ENCODE results near the gene ACADVL.

The ACADVL gene

DNA sequence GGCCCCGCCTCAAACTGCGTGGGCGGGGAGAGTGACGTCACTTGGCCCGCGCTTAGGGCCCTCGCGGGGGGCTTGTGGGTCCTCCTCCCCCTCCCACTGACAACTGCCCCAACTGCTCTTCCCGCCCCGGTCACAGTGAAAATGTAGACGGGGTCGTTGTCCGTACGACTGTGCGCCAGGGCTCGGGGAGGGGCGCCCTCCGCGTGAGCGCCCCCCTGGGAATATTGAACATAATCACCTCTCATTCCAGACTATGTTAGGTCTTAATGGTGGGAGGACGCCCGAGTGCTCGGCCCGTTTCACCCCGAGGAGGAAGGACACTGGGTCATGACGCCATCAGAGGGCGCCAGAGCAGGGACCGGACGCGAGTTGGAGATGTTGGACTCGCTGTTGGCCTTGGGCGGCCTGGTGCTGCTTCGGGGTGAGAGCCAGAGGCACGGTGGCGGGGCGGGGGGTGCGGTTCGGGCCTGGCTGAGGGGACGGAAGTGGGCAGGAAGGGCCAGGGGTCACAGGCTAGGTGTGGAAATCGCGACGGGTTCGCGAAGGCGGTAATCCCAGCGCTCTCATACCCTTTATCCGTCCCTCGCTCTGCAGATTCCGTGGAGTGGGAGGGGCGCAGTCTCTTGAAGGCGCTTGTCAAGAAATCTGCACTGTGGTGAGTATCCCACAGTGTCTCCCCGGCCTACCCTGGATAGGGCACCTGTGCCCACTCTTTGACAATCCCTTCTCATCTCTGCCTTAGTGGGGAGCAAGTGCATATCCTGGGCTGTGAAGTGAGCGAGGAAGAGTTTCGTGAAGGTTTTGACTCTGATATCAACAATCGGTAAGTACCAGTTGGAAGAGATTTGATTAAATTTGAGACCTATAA, 32.7 kb downstream of the ACADVL start, which contains the start of gene ELP5:
Gene ELP5 (plus strand): TSS at position 40 of the 868 bp plus-strand sequence. CDS start 336 bp downstream, at position 376.
- DNase-seq = peak; percentile 76

DNA sequence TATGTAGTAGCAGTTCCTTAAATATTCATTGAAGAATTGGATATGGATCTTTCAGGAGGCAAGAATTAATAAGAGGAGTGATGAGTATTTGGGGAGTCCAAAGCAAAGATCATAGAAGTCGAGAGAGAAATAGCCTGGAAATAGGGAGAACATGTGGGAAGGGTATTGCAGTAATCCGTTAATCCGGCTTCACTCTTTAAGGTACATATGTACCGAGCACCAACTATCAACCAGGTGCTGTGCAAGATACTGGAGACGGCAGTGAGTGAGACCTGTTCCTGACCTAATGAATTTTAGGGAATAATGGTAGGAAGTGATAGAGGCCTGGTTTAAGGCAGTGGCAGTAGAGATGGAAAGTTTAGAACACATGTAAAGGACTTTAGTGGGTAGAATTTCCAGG, 33.3 kb downstream of the ACADVL start:
- DNase-seq = no peak

DNA sequence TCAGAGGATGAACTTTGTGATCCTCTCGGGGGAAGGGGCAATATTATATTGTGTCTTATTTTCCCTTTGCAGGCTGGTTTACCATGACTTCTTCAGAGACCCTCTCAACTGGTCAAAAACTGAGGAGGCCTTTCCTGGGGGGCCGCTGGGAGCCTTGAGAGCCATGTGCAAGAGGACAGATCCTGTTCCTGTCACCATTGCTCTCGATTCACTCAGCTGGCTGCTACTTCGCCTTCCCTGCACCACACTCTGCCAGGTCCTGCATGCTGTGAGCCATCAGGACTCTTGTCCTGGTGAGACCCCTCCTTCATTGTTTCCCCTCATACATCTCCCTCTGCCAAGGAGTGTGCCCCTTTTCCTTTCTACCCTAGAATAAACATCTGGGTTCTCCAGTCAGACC, 34.8 kb downstream of the ACADVL start:
- no peak for DNase-seq

DNA sequence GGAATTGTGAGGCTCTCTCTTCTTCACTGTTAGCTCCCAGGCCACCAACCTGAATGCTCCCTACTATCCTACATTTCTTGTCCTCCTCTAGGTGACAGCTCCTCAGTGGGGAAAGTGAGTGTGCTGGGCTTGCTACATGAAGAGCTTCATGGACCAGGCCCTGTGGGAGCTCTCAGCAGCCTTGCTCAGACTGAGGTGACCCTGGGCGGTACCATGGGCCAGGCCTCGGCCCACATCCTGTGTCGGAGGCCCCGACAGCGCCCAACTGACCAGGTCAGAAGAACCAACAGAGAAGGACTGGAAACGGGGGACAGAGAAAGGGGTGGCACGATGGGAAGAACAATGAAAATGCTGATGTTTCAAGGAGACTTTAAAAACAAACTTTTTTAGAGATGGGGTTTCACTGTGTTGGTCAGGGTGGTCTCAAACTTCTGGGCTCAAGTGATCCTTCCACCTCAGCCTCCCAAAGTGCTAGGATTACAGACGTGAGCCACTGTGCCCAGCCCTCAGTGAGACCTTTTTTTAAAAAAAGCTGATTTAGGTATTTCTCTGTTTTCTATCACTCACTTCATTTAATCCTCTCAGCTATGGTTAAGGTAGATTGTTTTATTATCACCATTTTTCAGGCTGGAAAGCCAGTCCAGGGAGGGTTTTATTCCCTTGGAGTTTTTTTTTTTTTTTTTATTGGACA, 37.2 kb downstream of the ACADVL start:
- DNase-seq = no peak

DNA sequence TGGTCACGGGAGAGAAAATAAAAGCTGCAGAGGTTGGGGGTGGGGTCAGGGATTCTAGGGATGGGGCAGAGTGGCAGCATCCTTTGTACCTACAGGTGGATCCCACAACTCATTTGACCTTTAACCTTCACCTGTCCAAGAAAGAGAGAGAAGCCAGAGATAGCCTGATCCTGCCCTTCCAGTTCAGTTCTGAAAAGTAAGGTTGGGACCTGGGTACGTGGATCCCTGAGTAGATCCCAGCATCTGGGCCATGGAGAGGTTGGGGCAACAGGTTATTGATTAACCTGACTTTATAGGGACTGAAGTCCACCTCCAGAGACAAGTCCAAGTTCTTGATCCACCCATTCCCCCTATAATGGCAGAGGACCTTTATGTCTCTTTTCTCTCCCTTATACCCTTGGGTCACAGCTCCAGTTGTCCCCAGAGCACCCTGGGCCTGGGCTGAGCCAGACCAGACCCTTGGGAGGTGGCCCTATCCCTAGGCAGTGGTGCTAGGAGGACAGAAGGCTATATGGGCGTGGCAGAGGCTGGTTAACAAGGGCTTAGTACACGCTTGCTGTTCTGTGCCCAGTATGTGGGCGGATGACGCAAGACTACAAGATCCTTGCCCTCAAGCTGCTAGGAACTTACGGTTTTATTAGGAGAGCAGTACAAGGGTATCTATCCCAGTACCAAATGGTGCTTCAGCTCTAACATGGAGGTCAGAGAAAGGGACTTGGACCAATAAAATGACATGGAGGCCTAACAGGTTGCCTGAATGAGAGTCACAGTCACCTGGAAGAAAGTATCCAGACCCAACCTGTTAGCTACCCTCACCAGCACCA, 39.2 kb downstream of the ACADVL start:
- DNase-seq = no peak

DNA sequence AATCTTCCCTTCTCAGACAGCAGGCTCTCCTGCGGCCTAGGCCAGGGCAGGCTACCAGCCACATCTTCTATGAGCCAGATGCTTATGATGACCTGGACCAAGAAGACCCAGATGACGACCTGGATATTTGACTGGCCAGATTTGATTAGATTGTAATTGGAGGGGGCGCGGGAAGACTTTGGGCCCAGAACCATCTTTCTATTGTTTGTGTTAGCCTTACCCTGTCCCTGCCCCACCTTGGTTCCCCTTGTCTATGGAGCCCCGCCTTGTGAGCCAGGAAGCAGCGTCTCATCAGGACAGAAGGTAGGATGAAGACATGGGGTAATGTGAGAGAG, 39.8 kb downstream of the ACADVL start:
- DNase-seq = no peak

DNA sequence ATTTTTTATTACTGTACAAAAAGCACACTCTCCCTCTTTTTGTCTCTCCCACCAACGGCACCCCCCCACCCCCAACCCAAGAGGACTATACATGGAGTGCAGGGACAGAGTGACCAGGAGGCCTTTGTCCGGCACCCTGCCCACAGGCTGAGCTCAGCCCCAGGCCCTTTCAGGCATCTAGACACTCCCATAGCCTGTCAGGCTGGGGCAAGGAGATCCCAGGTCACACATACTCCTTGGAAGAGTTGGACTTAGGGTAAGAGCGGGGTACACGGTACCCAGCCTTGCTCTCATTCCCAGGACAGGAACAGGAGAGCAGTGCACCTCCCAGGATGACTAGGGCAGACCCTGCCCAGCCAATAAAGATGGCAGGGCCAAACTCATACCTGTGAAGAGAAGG, 40.4 kb downstream of the ACADVL start:
- no peak for DNase-seq

DNA sequence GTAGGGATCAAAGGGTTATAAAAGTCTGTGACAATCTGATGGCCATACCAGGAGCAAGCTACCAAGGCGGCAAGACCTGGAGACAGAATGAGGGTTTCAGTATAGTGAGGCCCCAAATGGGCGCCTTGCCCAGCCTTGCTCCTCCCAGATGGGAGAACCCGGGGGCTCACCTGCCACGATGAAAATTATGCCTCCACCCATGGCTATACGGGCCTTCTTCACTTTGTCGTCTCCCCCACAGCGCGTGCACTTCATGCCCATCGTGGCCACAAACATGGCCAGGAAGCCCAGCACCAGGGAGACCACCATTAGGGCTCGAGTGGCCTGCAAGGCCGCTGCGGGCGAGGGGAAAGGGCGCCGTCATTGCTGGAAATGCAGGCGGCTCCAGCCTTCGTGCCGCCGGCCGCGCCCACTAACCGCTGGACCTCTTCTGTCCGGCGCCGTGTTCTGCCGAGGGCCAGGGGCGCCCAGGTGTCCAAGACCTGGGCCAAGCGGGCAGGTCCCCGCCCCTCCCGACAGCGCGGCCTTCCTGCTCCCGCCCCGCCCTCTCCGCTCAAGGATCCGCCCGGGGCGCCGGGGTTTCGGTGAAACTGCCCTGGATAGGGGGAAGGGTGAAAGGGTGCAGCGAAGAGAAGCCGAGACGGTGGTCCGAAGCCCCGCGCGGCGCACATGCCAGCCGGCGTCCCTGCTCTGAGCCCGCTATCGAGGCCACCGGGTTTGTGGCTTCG, 41.1 kb downstream of the ACADVL start:
- peak; percentile 25 for DNase-seq

DNA sequence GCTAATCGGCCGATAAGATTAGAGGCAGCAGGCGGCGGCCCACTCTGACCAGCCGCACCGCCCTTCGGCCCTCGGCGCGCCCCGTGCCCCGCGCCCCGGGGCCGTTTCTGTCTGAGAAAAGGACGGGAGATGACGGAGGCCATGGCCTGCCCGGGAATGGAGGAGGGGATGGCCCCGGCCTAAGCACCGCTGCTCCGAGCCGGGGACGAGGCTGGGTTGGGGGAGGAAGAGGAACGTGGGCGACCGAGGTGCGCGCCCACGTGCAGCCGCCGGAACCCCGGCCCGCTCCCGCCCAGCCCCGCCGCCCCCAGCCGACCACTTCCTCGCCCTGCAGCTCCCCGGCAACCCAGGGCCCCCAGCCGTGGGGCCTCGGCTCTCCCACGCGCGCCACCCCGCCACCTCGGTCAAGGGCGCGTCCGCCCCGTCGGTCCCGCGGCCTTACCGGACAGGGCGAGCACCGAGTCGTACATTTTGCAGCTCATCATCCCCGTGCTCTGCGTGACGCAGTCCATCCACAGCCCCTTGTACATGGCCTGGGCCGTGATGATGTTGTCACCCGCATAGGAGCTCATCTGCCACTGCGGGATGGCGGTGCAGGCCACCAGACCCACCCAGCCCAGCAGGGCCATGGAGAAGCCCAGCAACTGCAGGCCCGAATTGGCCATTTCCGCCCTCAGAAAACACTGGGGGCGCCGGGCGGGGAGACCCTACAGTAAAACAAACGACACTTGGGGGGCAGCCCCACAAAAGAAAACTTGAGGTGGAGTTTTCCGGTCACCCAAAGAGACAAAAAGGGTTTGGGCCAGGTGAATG, 41.8 kb downstream of the ACADVL start:
- DNase-seq = no peak

DNA sequence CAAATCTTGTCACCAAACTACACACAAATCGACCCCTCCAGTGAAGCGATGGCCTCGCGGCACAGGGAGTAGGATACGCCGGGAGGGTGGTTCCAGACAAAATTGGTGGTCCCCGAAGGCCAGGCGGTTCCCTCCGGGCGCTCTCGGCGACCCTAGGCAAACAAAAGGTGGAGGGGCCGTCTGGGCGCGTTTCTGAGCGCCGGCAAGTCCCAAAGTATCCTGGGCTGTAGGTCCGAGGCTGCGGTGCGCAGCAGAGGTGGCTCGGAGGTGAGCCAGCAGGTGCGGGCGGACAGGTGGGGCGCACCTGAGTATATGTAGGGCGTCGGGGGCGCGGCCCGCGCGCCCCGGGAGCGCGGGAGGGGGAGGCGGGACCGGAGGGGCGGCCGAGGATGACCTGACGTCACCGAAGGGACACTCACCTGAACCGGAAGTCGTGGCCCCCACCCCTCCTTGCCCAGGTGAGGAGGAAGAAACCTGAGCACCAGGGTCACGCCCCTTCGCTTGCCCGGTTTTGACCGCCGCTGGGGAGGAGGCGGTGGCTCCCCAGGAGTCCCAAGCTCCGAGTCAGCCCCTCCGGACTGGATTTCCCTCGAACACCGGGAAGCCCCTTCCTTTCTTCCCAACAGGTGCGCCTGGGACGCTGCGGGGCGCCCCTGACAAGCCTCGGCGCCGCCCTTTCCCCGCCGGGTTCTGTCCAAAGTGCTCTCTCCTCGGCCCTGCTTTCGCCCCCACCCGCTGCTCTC, 42.6 kb downstream of the ACADVL start, which contains the start of gene CLDN7:
Gene CLDN7 (minus strand): TSS at position 287 of the 743 bp plus-strand sequence. CDS start 435 bp downstream, outside the sequence.
- no peak for DNase-seq

DNA sequence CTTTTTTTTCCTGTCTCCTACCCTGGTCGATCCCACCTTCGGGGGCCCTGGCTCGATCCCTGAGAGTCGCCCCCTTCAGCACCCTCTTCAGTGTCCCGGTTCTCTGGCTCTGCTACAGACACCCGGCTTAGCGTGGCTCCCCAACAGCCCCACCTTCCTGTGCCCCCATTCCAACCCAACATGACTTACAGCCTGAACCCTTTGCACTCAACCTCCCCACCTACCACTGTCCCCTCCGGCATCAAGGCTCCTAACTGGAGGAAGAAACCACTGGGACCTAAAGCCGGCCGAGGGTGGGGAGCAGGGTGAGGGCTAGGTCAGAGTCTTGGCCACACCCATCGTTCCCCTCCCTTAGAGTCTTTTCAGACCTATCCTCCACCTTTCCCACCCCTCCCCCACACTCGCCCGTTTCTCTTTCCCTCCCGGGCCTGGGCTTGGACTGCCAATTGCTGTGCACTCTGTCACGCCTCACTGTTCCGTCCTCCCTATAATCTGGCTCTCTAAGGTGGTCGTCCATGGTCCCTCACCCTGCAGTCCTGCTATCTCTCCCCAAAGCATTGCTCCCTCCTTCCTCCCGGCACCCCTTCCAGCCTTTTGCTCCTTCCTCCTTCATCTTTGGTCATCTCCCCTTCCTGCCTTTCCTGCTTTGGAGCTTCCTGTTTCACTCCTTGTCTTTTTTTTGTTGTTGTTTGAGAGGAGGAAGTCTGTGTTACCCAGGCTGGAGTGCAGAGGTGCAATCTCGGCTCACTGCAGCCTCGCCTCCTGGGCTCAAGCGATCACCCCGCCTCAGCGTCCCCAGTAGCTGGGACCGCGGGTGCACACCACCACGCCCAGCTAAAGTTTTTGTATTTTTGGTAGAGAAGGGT, 43.4 kb downstream of the ACADVL start:
- no peak for DNase-seq

DNA sequence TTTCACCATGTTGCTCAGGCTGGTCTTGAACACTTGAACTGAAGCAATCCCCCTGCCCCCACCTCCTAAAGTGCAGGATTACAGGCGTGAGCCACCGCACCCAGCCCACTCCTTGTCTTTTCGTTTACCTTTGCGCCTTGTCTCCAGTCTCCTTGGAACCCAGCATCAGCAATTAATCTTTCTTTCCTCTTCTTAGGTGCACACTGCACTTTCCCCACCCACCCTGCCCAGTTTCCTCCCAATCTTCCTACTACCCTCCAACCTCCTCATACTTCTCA, 44.0 kb downstream of the ACADVL start:
- no peak for DNase-seq

DNA sequence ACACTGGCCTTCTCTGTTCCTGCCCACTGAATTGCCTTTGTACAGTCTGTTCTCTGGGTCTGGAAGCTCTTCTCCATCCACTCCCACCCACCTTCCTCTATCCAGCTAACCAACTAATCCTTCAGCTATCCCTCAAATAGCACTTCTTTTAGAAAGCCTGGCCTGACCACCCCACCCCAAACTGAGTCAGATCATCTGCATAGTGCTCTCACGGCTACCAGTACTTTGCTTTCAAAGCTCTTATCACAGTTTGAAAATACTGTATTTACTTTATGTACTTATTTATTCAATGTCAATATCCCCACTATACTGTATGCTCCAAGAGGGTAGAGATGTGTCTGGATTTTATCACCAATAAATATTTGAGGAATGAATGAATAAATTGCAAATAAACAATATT, 47.0 kb downstream of the ACADVL start:
- no peak for DNase-seq

All from activated CD4-positive, alpha-beta T cell treated with anti-CD3 and anti-CD28 coated beads for 1 hour (primary cell).